Neural cell (in vitro differentiated cells): ENCODE measurements around the gene RAET1L. TPM values are rescaled to one million over a fixed set of nuclear protein-coding genes. Genes with fewer than 3 reads are reported as not detected.

Experiments
- H2AFZ ChIP-seq: fragments of 200-600, 300-800 bp; sonication (generic), shearing (Covaris generic); 2 replicates; pipeline ENCODE4 v1.6.0; 2014; ENCODE audit warnings: low read depth, mild to moderate bottlenecking, antibody characterized with exemption, low read length, moderate library complexity
- H3F3A ChIP-seq: fragments of 200-600 bp; shearing (Covaris generic); 2 replicates; pipeline ENCODE4 v1.6.1; 2016; ENCODE audit warnings: mild to moderate bottlenecking, moderate library complexity, mixed read lengths, antibody characterized with exemption, low read length; ENCODE audit not compliant: insufficient read depth, poor library complexity, severe bottlenecking
- H3K27ac ChIP-seq: fragments of 200-600, 300-800 bp; sonication (generic), shearing (Covaris generic); 2 replicates; pipeline ENCODE4 v1.5.1; 2014; ENCODE audit warnings: mild to moderate bottlenecking, low read length, moderate library complexity
- H3K27me3 ChIP-seq: fragments of 300-800, 200-600 bp; sonication (generic), shearing (Covaris generic); 2 replicates; pipeline ENCODE4 v1.6.0; 2014; ENCODE audit warnings: mild to moderate bottlenecking, low read depth, low read length, moderate library complexity; ENCODE audit not compliant: insufficient read depth
- H3K36me3 ChIP-seq: fragments of 300-800, 200-600 bp; sonication (generic), shearing (Covaris generic); 2 replicates; pipeline ENCODE4 v1.5.1; 2014; ENCODE audit warnings: mild to moderate bottlenecking, antibody characterized with exemption, low read length, moderate library complexity; ENCODE audit not compliant: insufficient read depth
- H3K4me2 ChIP-seq: fragments of 300-800, 200-600 bp; sonication (generic), shearing (Covaris generic); 2 replicates; pipeline ENCODE4 v1.6.0; 2014; ENCODE audit warnings: mild to moderate bottlenecking, low read length
- H3K4me3 ChIP-seq: fragments of 300-800, 200-600 bp; sonication (generic), shearing (Covaris generic); 2 replicates; pipeline ENCODE4 v1.5.1; 2014; ENCODE audit warnings: mild to moderate bottlenecking, low read length, moderate library complexity
- H3K79me2 ChIP-seq: fragments of 200-600 bp; shearing (Covaris generic); replicated peaks from 2 replicates; pipeline ENCODE4 v1.6.0; 2014; ENCODE audit warnings: mild to moderate bottlenecking, low read length, moderate library complexity; ENCODE audit not compliant: insufficient read depth
- H3K9ac ChIP-seq: fragments of 300-800, 200-600 bp; sonication (generic), shearing (Covaris generic); 2 replicates; pipeline ENCODE4 v1.6.1; 2016; ENCODE audit warnings: mild to moderate bottlenecking, low read length, mixed read lengths
- H3K9me2 ChIP-seq: fragments of 200-600 bp; shearing (Covaris generic); 2 replicates; pipeline ENCODE4 v1.6.1; 2016; ENCODE audit warnings: mild to moderate bottlenecking, low read length, mixed read lengths; ENCODE audit not compliant: insufficient read depth
- H3K9me3 ChIP-seq: fragments of 200-600, 300-800 bp; sonication (generic), shearing (Covaris generic); 2 replicates; pipeline ENCODE4 v1.6.1; 2016; ENCODE audit warnings: mild to moderate bottlenecking, mixed run types, low read length, moderate library complexity, mixed read lengths
- H4K20me1 ChIP-seq: fragments of 200-600 bp; shearing (Covaris generic); 2 replicates; pipeline ENCODE4 v1.6.1; 2016; ENCODE audit warnings: mild to moderate bottlenecking, mixed run types; ENCODE audit not compliant: insufficient read depth
- EP300 ChIP-seq: fragments of 450-650 bp; conservative IDR thresholded peaks from 2 replicates; pipeline ENCODE4 v1.6.1; 2014; ENCODE audit warnings: antibody characterized with exemption, mild to moderate bottlenecking, moderate library complexity; ENCODE audit not compliant: poor library complexity, severe bottlenecking
- EZH2 ChIP-seq: fragments of 200-600, 300-800 bp; shearing (Covaris generic), sonication (generic); IDR thresholded peaks from 2 replicates; pipeline ENCODE4 v1.6.1; 2014; ENCODE audit warnings: antibody characterized with exemption, low read length, borderline replicate concordance, mild to moderate bottlenecking; ENCODE audit not compliant: insufficient read depth, poor library complexity, severe bottlenecking
- MXI1 ChIP-seq: fragments of 450-650 bp; conservative IDR thresholded peaks from 2 replicates; pipeline ENCODE4 v1.6.1; 2014; ENCODE audit warnings: antibody characterized with exemption, mild to moderate bottlenecking; ENCODE audit not compliant: poor library complexity, severe bottlenecking
- POLR2AphosphoS5 ChIP-seq: IDR thresholded peaks from 2 replicates; pipeline ENCODE4 v1.6.1; 2012
- RAD21 ChIP-seq: fragments of 450-650 bp; conservative IDR thresholded peaks from 2 replicates; pipeline ENCODE4 v1.6.1; 2014; ENCODE audit warnings: antibody characterized with exemption, mild to moderate bottlenecking, moderate library complexity
- REST ChIP-seq: IDR thresholded peaks from 2 replicates; pipeline ENCODE4 v1.6.1; 2012; ENCODE audit warnings: borderline replicate concordance
- SMC3 ChIP-seq: fragments of 450-650 bp; conservative IDR thresholded peaks from 2 replicates; pipeline ENCODE4 v1.6.1; 2014; ENCODE audit warnings: antibody characterized with exemption, mild to moderate bottlenecking, moderate library complexity; ENCODE audit not compliant: poor library complexity
- TAF1 ChIP-seq: IDR thresholded peaks from 2 replicates; pipeline ENCODE4 v1.6.1; 2012; ENCODE audit warnings: low read depth
- polyA plus RNA-seq: library from polyadenylated mRNA; depleted of rRNA; stranded (reverse); fragments of >200 nt; gene quantifications from 2 replicates; pipeline ENCODE4 v1.2.3, GENCODE V29; 2014
- TF ChIP-seq, protein P1 (sequence below): fragments of 450-650 bp; IDR thresholded peaks from 2 replicates; pipeline ENCODE4 v1.5.1; 2014; ENCODE audit warnings: antibody characterized with exemption, mild to moderate bottlenecking, moderate library complexity; ENCODE audit not compliant: poor library complexity, severe bottlenecking

RAET1L gene
- polyA plus RNA-seq, 1 donor from 2014 or later: not detected

DNA sequence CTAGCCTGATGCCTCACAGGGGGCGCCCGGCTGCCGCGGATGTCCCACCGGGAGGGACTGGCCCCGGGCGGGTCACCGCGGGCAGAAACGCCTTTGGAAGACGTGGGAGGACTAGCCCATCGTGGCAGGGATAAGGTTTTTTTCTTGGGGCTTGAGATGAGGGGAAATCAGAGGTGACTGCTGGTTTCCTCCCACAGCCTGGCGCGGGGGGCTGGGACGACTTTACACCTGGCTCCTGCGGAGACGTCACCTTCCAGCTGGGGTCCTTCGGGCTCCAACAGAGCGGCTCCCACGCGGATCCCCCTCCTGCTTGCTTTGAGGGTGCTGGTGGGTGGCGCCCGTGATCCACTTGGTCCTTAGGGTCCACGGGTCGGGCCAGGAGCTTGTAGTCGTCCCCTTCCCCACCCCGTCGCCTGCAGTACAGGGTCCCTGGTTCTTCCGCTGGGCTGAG, 32.2 kb upstream of the RAET1L start:
- Histone ChIP-seq H3K9me2 (no peaks in the 10 kb centered on the region), H3K79me2 (no peaks in the 10 kb centered on the region)
- TF ChIP-seq MXI1 (no peak), RAD21 (no peak), TAF1 (no peak), EZH2 (no peak), SMC3 (no peak), REST (no peak), EP300 (no peak), POLR2AphosphoS5 (no peak)
- TF ChIP-seq, protein P1, sequence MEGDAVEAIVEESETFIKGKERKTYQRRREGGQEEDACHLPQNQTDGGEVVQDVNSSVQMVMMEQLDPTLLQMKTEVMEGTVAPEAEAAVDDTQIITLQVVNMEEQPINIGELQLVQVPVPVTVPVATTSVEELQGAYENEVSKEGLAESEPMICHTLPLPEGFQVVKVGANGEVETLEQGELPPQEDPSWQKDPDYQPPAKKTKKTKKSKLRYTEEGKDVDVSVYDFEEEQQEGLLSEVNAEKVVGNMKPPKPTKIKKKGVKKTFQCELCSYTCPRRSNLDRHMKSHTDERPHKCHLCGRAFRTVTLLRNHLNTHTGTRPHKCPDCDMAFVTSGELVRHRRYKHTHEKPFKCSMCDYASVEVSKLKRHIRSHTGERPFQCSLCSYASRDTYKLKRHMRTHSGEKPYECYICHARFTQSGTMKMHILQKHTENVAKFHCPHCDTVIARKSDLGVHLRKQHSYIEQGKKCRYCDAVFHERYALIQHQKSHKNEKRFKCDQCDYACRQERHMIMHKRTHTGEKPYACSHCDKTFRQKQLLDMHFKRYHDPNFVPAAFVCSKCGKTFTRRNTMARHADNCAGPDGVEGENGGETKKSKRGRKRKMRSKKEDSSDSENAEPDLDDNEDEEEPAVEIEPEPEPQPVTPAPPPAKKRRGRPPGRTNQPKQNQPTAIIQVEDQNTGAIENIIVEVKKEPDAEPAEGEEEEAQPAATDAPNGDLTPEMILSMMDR: no peak

GRCh38 chr6:150056916-150057315, 31.6 kb upstream of the RAET1L start:
- H2AFZ ChIP-seq: no peak overlapping the region
- H3K9me2 ChIP-seq: no peaks in the 10 kb centered on the region
- H3K79me2 ChIP-seq: no peaks in the 10 kb centered on the region
- H3K27ac ChIP-seq: no peak overlapping the region
- no peak overlapping the region for H3K9ac ChIP-seq
- no peaks in the 10 kb centered on the region for H3K9me3 ChIP-seq
- H4K20me1 ChIP-seq: no peaks in the 10 kb centered on the region
- TF ChIP-seq MXI1: no peak
- TF ChIP-seq TAF1: no peak
- no peak for TF ChIP-seq POLR2AphosphoS5
- TF ChIP-seq, protein P1: no peak
- no peak for TF ChIP-seq RAD21
- no peak for TF ChIP-seq EZH2
- TF ChIP-seq EP300: no peak
- H3K4me2 ChIP-seq: no peak overlapping the region
- H3K27me3 ChIP-seq: no peaks in the 10 kb centered on the region
- no peaks in the 10 kb centered on the region for H3F3A ChIP-seq
- H3K36me3 ChIP-seq: no peaks in the 10 kb centered on the region
- no peak overlapping the region for H3K4me3 ChIP-seq

More for the DNA sequence above, 32.2 kb upstream of the RAET1L start:
- Histone ChIP-seq H3K4me2 (no peak overlapping the region), H3K9me3 (no peaks in the 10 kb centered on the region), H3K27me3 (no peaks in the 10 kb centered on the region), H3K9ac (no peak overlapping the region), H3K4me3 (no peak overlapping the region), H2AFZ (no peak overlapping the region), H4K20me1 (no peaks in the 10 kb centered on the region), H3F3A (no peaks in the 10 kb centered on the region), H3K36me3 (no peaks in the 10 kb centered on the region), H3K27ac (no peak overlapping the region)
